Measurements from ENCODE around the gene CLDN25. TPM values are rescaled to one million over a fixed set of nuclear protein-coding genes. Genes with fewer than 3 reads are reported as not detected.

Gene CLDN25
- polyA plus RNA-seq, 1 of the 3 experiments (the other 2 are of a cell fraction): not detected

- POLR2A ChIA-PET: no interaction called here
- Histone ChIP-seq H3K4me1 (ENCODE audit: control insufficient read depth in 1 of 2, insufficient read depth in 2 of 2, low read depth in 1 of 2, low read length in 1 of 2) (peaks cover 0 to 6% of the 10 kb centered on the region in 2 experiments; a peak in 3 of 4 replicates), H3K36me3 (replicated peaks in 1 of 2; ENCODE audit: control insufficient read depth in 1 of 2, insufficient read depth in 2 of 2, low read length in 1 of 2) (no peaks in the 10 kb centered on the region), H3K9ac (no peak overlapping the region), H4K20me1 (ENCODE audit: insufficient read depth) (no peaks in the 10 kb centered on the region), H3K9me3 (no peaks in the 10 kb centered on the region), H3K9me2 (no peaks in the 10 kb centered on the region), H3K4me2 (peak overlapping the region; percentile 66), H3F3A (replicated peaks; ENCODE audit: insufficient read depth) (no peaks in the 10 kb centered on the region), H3K27ac (ENCODE audit: low read depth in 2 of 2, low read length in 1 of 2) (peak overlapping the region in 1 of 2 experiments; percentile 55; a peak in 2 of 4 replicates), H3K79me2 (ENCODE audit: insufficient read depth) (peaks cover 1% of the 10 kb centered on the region; the same call in 1 of the 2 replicates), H3K4me3 (ENCODE audit: low read depth in 2 of 2, low read length in 1 of 2) (peak overlapping the region; percentile 11 to 22; a peak in 3 of 4 replicates), H3K27me3 (ENCODE audit: insufficient read depth) (no peaks in the 10 kb centered on the region), H2AFZ (ENCODE audit: low read depth) (no peak overlapping the region; the same call in 1 of the 2 replicates)
- WGBS (ENCODE audit: low lambda C conversion rate): 37% methylated on average over 11 of the region's 11 CpGs
- TF ChIP-seq RXRA (IDR thresholded peaks at IDR 0.05; ENCODE audit: borderline replicate concordance, low read depth) (no peak), FOXJ3 (CRISPR knock-in tag; IDR thresholded peaks at IDR 0.05) (peak; percentile 64; the same call in 1 of the 2 replicates), MXI1 (IDR thresholded peaks at IDR 0.05; ENCODE audit: low read depth, low read length) (peak; percentile 65; the same call in 1 of the 2 replicates), GATA2 (CRISPR knock-in tag; IDR thresholded peaks at IDR 0.05) (peak; percentile 60; the same call in 1 of the 2 replicates), ELF1 (IDR thresholded peaks at IDR 0.05) (no peak), GABPA (IDR thresholded peaks at IDR 0.05; ENCODE audit: low read depth) (no peak), CHD2 (IDR thresholded peaks at IDR 0.05; ENCODE audit: low read length, partially characterized antibody) (peak; percentile 26), RCOR1 (IDR thresholded peaks at IDR 0.05; ENCODE audit: low read length) (peak; percentile 31; the same call in 1 of the 2 replicates)
- TF ChIP-seq, protein P1, sequence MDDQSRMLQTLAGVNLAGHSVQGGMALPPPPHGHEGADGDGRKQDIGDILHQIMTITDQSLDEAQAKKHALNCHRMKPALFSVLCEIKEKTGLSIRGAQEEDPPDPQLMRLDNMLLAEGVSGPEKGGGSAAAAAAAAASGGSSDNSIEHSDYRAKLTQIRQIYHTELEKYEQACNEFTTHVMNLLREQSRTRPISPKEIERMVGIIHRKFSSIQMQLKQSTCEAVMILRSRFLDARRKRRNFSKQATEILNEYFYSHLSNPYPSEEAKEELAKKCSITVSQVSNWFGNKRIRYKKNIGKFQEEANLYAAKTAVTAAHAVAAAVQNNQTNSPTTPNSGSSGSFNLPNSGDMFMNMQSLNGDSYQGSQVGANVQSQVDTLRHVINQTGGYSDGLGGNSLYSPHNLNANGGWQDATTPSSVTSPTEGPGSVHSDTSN (IDR thresholded peaks at IDR 0.05): no peak
- DNase-seq: peak; percentile 58
- CTCF ChIA-PET: interaction anchor here (0.7 to 1.8 kb wide), 2 partner anchors 17 to 472 kb away, joined by 3 to 5 read pairs; no protein-coding TSS in a partner anchor
These were observed 1.3 kb upstream of the CLDN25 start for GRCh38 chr11:113778111-113778910.

GRCh38 chr11:113781682-113782081 lies 2.1 kb downstream of the CLDN25 start:
- Histone ChIP-seq H3K79me2 (ENCODE audit: insufficient read depth) (no peaks in the 10 kb centered on the region), H3K4me1 (ENCODE audit: control insufficient read depth in 1 of 2, insufficient read depth in 2 of 2, low read depth in 1 of 2, low read length in 1 of 2) (peaks cover 0 to 6% of the 10 kb centered on the region in 2 experiments; a peak in 3 of 4 replicates), H2AFZ (ENCODE audit: low read depth) (no peak overlapping the region), H3K4me3 (ENCODE audit: low read depth in 2 of 2, low read length in 1 of 2) (no peak overlapping the region), H3K9me3 (no peaks in the 10 kb centered on the region), H3K27ac (ENCODE audit: low read depth in 2 of 2, low read length in 1 of 2) (no peak overlapping the region), H4K20me1 (ENCODE audit: insufficient read depth) (no peaks in the 10 kb centered on the region), H3K27me3 (ENCODE audit: insufficient read depth) (no peaks in the 10 kb centered on the region), H3K4me2 (no peak overlapping the region), H3K36me3 (replicated peaks in 1 of 2; ENCODE audit: control insufficient read depth in 1 of 2, insufficient read depth in 2 of 2, low read length in 1 of 2) (no peaks in the 10 kb centered on the region), H3K9ac (no peak overlapping the region), H3F3A (replicated peaks; ENCODE audit: insufficient read depth) (no peaks in the 10 kb centered on the region), H3K9me2 (no peaks in the 10 kb centered on the region)
- no peak for DNase-seq
- TF ChIP-seq TAF1 (IDR thresholded peaks at IDR 0.05; ENCODE audit: borderline replicate concordance, low read depth, low read length): no peak
- TF ChIP-seq POLR2AphosphoS5 (IDR thresholded peaks at IDR 0.05; ENCODE audit: low read depth, low read length): no peak
- TF ChIP-seq, protein P2, sequence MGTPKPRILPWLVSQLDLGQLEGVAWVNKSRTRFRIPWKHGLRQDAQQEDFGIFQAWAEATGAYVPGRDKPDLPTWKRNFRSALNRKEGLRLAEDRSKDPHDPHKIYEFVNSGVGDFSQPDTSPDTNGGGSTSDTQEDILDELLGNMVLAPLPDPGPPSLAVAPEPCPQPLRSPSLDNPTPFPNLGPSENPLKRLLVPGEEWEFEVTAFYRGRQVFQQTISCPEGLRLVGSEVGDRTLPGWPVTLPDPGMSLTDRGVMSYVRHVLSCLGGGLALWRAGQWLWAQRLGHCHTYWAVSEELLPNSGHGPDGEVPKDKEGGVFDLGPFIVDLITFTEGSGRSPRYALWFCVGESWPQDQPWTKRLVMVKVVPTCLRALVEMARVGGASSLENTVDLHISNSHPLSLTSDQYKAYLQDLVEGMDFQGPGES (IDR thresholded peaks at IDR 0.05; ENCODE audit: low read depth, low read length): no peak
- TF ChIP-seq FOXM1 (IDR thresholded peaks at IDR 0.05; ENCODE audit: low read depth): no peak
- TF ChIP-seq FOSL2 (IDR thresholded peaks at IDR 0.05; ENCODE audit: borderline replicate concordance, low read depth): no peak
- no peak for TF ChIP-seq FOXJ3 (CRISPR knock-in tag; IDR thresholded peaks at IDR 0.05)
- TF ChIP-seq RFX5 (IDR thresholded peaks at IDR 0.05; ENCODE audit: low read length): no peak
- no peak for TF ChIP-seq YY1 (IDR thresholded peaks at IDR 0.05; ENCODE audit: low read depth)
- TF ChIP-seq, protein P3, sequence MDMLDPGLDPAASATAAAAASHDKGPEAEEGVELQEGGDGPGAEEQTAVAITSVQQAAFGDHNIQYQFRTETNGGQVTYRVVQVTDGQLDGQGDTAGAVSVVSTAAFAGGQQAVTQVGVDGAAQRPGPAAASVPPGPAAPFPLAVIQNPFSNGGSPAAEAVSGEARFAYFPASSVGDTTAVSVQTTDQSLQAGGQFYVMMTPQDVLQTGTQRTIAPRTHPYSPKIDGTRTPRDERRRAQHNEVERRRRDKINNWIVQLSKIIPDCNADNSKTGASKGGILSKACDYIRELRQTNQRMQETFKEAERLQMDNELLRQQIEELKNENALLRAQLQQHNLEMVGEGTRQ (IDR thresholded peaks at IDR 0.05; ENCODE audit: borderline replicate concordance, low read depth, low read length): no peak
- TF ChIP-seq ELF1 (IDR thresholded peaks at IDR 0.05): no peak
- TF ChIP-seq JUND (IDR thresholded peaks at IDR 0.05): no peak
- TF ChIP-seq MEF2A (IDR thresholded peaks at IDR 0.05; ENCODE audit: borderline replicate concordance, low read depth): no peak
- TF ChIP-seq NFIC (IDR thresholded peaks at IDR 0.05; ENCODE audit: borderline replicate concordance): no peak
- TF ChIP-seq CHD2 (IDR thresholded peaks at IDR 0.05; ENCODE audit: low read length, partially characterized antibody): no peak
- no peak for TF ChIP-seq EZH2phosphoT487 (IDR thresholded peaks at IDR 0.05; ENCODE audit: borderline replicate concordance, low read depth)
- POLR2A ChIA-PET: no interaction called here
- 55% methylated on average over 5 of the region's 5 CpGs for WGBS (ENCODE audit: low lambda C conversion rate)
- CTCF ChIA-PET: interaction anchor here (1.1 to 3.8 kb wide), 3 partner anchors 8 to 476 kb away, joined by 4 to 17 read pairs (median 5); partner anchors contain the start of gene ZW10

Measured in SK-N-SH (cell line).